ENCODE measurements around the gene RAD18.

Gene RAD18

GRCh38 chr3:8867646-8868045 is 95.6 kb downstream of the RAD18 start:
- DNase-seq (ENCODE audit: low read depth in 2 of 3, low spot score in 1 of 3): no peak

GRCh38 chr3:8865697-8866096 is 97.6 kb downstream of the RAD18 start:
- no peak for DNase-seq (ENCODE audit: low read depth in 2 of 3, low spot score in 1 of 3)

GRCh38 chr3:8864402-8865350 is 98.6 kb downstream of the RAD18 start:
- no peak for DNase-seq (ENCODE audit: low read depth in 2 of 3, low spot score in 1 of 3)

- DNase-seq (ENCODE audit: low read depth in 2 of 3, low spot score in 1 of 3): no peak
Observed at GRCh38 chr3:8863891-8864290, 99.4 kb downstream of the RAD18 start.

- no peak for DNase-seq (ENCODE audit: low read depth in 2 of 3, low spot score in 1 of 3)
Observed at GRCh38 chr3:8857720-8858367, 105.4 kb downstream of the RAD18 start.

- no peak for DNase-seq (ENCODE audit: low read depth in 2 of 3, low spot score in 1 of 3)
Observed at GRCh38 chr3:8856721-8857120, 106.6 kb downstream of the RAD18 start.

GRCh38 chr3:8856071-8856470 is 107.2 kb downstream of the RAD18 start:
- DNase-seq (ENCODE audit: low read depth in 2 of 3, low spot score in 1 of 3): no peak

GRCh38 chr3:8854656-8855055 is 108.6 kb downstream of the RAD18 start:
- no peak for DNase-seq (ENCODE audit: low read depth in 2 of 3, low spot score in 1 of 3)

GRCh38 chr3:8853081-8853480 is 110.2 kb downstream of the RAD18 start:
- DNase-seq (ENCODE audit: low read depth in 2 of 3, low spot score in 1 of 3): no peak

- DNase-seq (ENCODE audit: low read depth in 2 of 3, low spot score in 1 of 3): no peak
Observed at GRCh38 chr3:8852511-8852910, 110.8 kb downstream of the RAD18 start.

GRCh38 chr3:8851703-8852102 is 111.6 kb downstream of the RAD18 start:
- no peak for DNase-seq (ENCODE audit: low read depth in 2 of 3, low spot score in 1 of 3)

GRCh38 chr3:8848696-8849131 is 114.6 kb downstream of the RAD18 start:
- no peak for DNase-seq (ENCODE audit: low read depth in 2 of 3, low spot score in 1 of 3)

- DNase-seq (ENCODE audit: low read depth in 2 of 3, low spot score in 1 of 3): no peak
Observed at GRCh38 chr3:8847317-8847716, 116.0 kb downstream of the RAD18 start.

GRCh38 chr3:8846176-8846575 is 117.1 kb downstream of the RAD18 start:
- no peak for DNase-seq (ENCODE audit: low read depth in 2 of 3, low spot score in 1 of 3)

- DNase-seq (ENCODE audit: low read depth in 2 of 3, low spot score in 1 of 3): no peak
Observed at GRCh38 chr3:8845641-8846040, 117.6 kb downstream of the RAD18 start.

- DNase-seq (ENCODE audit: low read depth in 2 of 3, low spot score in 1 of 3): no peak
Observed at GRCh38 chr3:8843347-8843746, 119.9 kb downstream of the RAD18 start.

GRCh38 chr3:8842293-8842692 is 121.0 kb downstream of the RAD18 start:
- DNase-seq (ENCODE audit: low read depth in 2 of 3, low spot score in 1 of 3): no peak

GRCh38 chr3:8841472-8841871 is 121.8 kb downstream of the RAD18 start:
- no peak for DNase-seq (ENCODE audit: low read depth in 2 of 3, low spot score in 1 of 3)

- DNase-seq (ENCODE audit: low read depth in 2 of 3, low spot score in 1 of 3): no peak
Observed at GRCh38 chr3:8840556-8840955, 122.7 kb downstream of the RAD18 start.

- no peak for DNase-seq (ENCODE audit: low read depth in 2 of 3, low spot score in 1 of 3)
Observed at GRCh38 chr3:8839607-8840325, 123.5 kb downstream of the RAD18 start.

GRCh38 chr3:8838765-8839423 is 124.4 kb downstream of the RAD18 start:
- DNase-seq (ENCODE audit: low read depth in 2 of 3, low spot score in 1 of 3): no peak
